ENCODE results near the gene SHQ1.

- TF ChIP-seq CTCF (conservative IDR thresholded peaks at IDR 0.05) (no peak), EZH2 (IDR thresholded peaks at IDR 0.05; ENCODE audit: low read depth) (no peak)
Observed at GRCh38 chr3:72768936-72769335, 79.3 kb downstream of the SHQ1 start.
